NT2/D1 (cell line): ENCODE data around the gene EBNA1BP2.
"Not testable (repeated sequence)": the region's sequence is repeated elsewhere in the genome, so short reads cannot be mapped to it uniquely, and the experiment has no call there.

Experiments used
- DNase-seq: peaks from one replicate; pipeline ENCODE4 v3.0.0-alpha.2; 2011; ENCODE audit warnings: low read depth, low spot score
- H3K27me3 ChIP-seq: 2 replicates; pipeline ENCODE4 v1.6.0; 2011; ENCODE audit warnings: mild to moderate bottlenecking; ENCODE audit not compliant: insufficient read length, insufficient read depth
- H3K36me3 ChIP-seq: 2 replicates; pipeline ENCODE4 v1.6.1; 2011; ENCODE audit warnings: mild to moderate bottlenecking, low read length, mixed read lengths; ENCODE audit not compliant: insufficient read depth, insufficient read length
- H3K4me1 ChIP-seq: 2 replicates; pipeline ENCODE4 v1.5.1; 2011; ENCODE audit not compliant: insufficient read depth, insufficient read length
- H3K4me3 ChIP-seq: 2 replicates; pipeline ENCODE4 v1.5.1; 2011; ENCODE audit warnings: low read depth; ENCODE audit not compliant: insufficient read length
- H3K9ac ChIP-seq: 2 replicates; pipeline ENCODE4 v1.6.0; 2011; ENCODE audit warnings: low read depth; ENCODE audit not compliant: insufficient read length
- H3K9me3 ChIP-seq: 2 replicates; pipeline ENCODE4 v1.5.1; 2011; ENCODE audit warnings: mild to moderate bottlenecking, low read length; ENCODE audit not compliant: insufficient read depth
- SUZ12 ChIP-seq: IDR thresholded peaks from 2 replicates; pipeline ENCODE4 v1.6.1; 2011; ENCODE audit not compliant: insufficient read length, insufficient read depth; ENCODE audit errors: extremely low read depth
- YY1 ChIP-seq: IDR thresholded peaks from 2 replicates; pipeline ENCODE4 v1.6.1; 2011; ENCODE audit not compliant: insufficient read length, insufficient read depth
- ZNF274 ChIP-seq: IDR thresholded peaks from 2 replicates; pipeline ENCODE4 v1.6.1; 2011; ENCODE audit warnings: mild to moderate bottlenecking, low read depth, low read length

Gene EBNA1BP2, protein sequence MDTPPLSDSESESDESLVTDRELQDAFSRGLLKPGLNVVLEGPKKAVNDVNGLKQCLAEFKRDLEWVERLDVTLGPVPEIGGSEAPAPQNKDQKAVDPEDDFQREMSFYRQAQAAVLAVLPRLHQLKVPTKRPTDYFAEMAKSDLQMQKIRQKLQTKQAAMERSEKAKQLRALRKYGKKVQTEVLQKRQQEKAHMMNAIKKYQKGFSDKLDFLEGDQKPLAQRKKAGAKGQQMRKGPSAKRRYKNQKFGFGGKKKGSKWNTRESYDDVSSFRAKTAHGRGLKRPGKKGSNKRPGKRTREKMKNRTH

GRCh38 chr1:43171876-43172526 lies at the start of gene EBNA1BP2, which contains the start of gene CFAP57:
EBNA1BP2 (minus strand) TSS chr1:43172290; CDS start chr1:43172118, 172 bp downstream.
CFAP57 (plus strand) TSS chr1:43172330; CDS start chr1:43172754, 424 bp downstream.
- H3K36me3 ChIP-seq: peaks cover 40% of the 10 kb centered on the region
- peak; percentile 94 for DNase-seq
- peak within 1 kb of the TSS; percentile 96 for H3K4me3 ChIP-seq
- no peak for TF ChIP-seq YY1
- no peak for TF ChIP-seq ZNF274
- TF ChIP-seq SUZ12: no peak
- peaks cover 6% of the 10 kb centered on the region for H3K4me1 ChIP-seq
- peaks cover 8% of the 10 kb centered on the region for H3K27me3 ChIP-seq
- peaks cover 14% of the 10 kb centered on the region for H3K9me3 ChIP-seq
- peak within 1 kb of the TSS; percentile 98 for H3K9ac ChIP-seq

DNA sequence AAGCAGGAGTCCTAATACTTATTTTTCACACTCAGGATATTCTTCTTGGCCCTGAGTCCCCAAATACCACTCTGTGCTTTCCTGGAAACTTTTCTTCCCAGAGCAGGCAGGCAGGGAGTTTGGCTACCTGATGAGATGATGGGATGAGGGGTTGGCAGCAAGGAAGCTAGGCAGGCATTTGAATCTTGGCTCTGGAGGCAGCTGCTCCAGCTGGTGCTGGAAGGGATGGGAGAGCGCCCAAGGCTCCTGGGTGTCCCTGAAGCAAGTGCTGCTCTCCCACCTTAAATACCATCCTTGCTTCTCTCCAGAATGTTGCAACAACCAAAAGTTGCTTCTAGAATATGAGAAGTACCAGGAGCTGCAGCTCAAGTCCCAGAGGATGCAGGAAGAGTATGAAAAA lies 49.7 kb upstream of the EBNA1BP2 start:
- no peaks in the 10 kb centered on the region for H3K4me1 ChIP-seq
- no peaks in the 10 kb centered on the region for H3K36me3 ChIP-seq
- H3K9ac ChIP-seq: no peak overlapping the region

DNA sequence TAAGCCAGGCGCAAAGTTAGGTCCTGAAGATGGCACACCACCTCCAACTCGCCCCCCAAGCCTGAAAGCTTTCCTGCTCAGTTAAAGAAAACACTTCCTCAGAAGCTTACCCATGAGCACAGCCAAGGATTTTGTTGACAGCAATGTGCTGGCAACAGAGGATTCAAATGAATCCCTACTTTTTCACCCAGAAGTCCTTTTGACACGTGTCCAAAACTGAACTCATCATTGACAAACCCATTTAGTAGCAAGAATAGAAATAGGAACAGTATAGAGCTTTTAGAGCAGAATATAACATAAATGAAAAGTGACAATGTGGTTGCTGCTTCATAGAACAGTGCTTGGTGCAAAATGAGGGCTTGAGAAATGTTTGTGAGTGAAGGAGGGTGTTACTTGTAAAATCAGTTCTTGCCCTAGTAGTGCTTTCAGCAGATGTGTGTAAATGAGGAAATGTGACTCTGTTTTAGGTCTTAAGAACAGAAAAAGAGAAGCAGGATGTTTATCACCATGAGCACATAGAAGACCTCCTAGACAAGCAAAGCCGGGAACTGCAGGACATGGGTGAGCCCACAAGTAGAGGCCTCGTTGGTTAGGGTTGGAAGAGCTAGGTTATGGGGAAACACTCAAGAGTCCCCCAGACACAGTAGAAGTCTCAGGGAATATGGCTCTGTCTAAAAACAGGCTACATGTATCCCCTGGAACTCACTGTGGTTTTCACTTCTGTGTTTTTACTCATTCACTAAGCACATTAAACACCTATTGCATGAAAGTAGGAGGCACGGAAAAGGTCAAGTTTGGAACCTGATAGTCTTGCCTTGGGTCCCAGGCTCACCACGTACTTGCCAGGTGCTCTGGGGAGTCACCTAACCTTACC lies 49.1 kb upstream of the EBNA1BP2 start:
- TF ChIP-seq ZNF274 (no peak), SUZ12 (no peak), YY1 (no peak)
- no peaks in the 10 kb centered on the region for H3K4me1 ChIP-seq
- H3K9me3 ChIP-seq: no peaks in the 10 kb centered on the region
- no peaks in the 10 kb centered on the region for H3K36me3 ChIP-seq
- DNase-seq: no peak
- no peak overlapping the region for H3K9ac ChIP-seq
- H3K27me3 ChIP-seq: peaks cover under 1% of the 10 kb centered on the region
- H3K4me3 ChIP-seq: no peak overlapping the region

More for the DNA sequence above, 49.7 kb upstream of the EBNA1BP2 start:
- TF ChIP-seq YY1 (no peak), ZNF274 (no peak), SUZ12 (no peak)
- Histone ChIP-seq H3K4me3 (no peak overlapping the region), H3K9me3 (no peaks in the 10 kb centered on the region), H3K27me3 (peaks cover 7% of the 10 kb centered on the region)
- no peak for DNase-seq

GRCh38 chr1:43217747-43218146 lies 45.7 kb upstream of the EBNA1BP2 start:
- Histone ChIP-seq H3K9me3 (no peaks in the 10 kb centered on the region), H3K36me3 (no peaks in the 10 kb centered on the region), H3K4me1 (peaks cover 5% of the 10 kb centered on the region), H3K4me3 (no peak overlapping the region), H3K27me3 (no peaks in the 10 kb centered on the region), H3K9ac (no peak overlapping the region)
- TF ChIP-seq SUZ12 (no peak), ZNF274 (no peak), YY1 (no peak)
- DNase-seq: no peak

GRCh38 chr1:43214501-43215444 lies 42.7 kb upstream of the EBNA1BP2 start:
- DNase-seq: no peak
- peaks cover 5% of the 10 kb centered on the region for H3K4me1 ChIP-seq
- H3K9ac ChIP-seq: no peak overlapping the region
- H3K4me3 ChIP-seq: no peak overlapping the region
- H3K9me3 ChIP-seq: no peaks in the 10 kb centered on the region
- no peaks in the 10 kb centered on the region for H3K36me3 ChIP-seq
- H3K27me3 ChIP-seq: no peaks in the 10 kb centered on the region
- TF ChIP-seq YY1 (no peak), ZNF274 (no peak), SUZ12 (no peak)

DNA sequence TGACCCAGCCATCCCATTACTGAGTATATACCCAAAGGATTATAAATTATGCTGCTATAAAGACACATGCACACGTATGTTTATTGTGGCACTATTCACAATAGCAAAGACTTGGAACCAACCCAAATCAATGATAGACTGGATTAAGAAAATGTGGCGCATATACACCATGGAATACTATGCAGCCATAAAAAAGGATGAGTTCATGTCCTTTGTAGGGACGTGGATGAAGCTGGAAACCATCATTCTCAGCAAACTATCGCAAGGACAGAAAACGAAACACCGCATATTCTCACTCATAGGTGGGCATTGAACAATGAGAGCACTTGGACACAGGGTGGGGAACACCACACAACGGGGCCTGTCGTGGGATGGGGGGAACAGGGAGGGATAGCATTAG lies 36.2 kb upstream of the EBNA1BP2 start:
- H3K4me3 ChIP-seq, H3K9ac ChIP-seq, DNase-seq, H3K36me3 ChIP-seq, H3K4me1 ChIP-seq, H3K9me3 ChIP-seq, H3K27me3 ChIP-seq: not testable (repeated sequence)
